ENCODE results near the gene GPD1. TPM values are rescaled to one million over a fixed set of nuclear protein-coding genes. Genes with fewer than 3 reads are reported as not detected.

Gene GPD1
- total RNA-seq, 1 experiment from 2014 or later, result 0.58 TPM

- BruUV-seq (replicated peaks), result no TSS peak
- no peaks in the 10 kb centered on the region for H3K27me3 ChIP-seq (replicated peaks; ENCODE audit: insufficient read depth, low read depth, low read length, poor library complexity)
- intact Hi-C loops (cut with micrococcal nuclease; ENCODE audit: unreplicated experiment), result no loop called here
- POLR2A ChIA-PET (ENCODE audit: low non-redundant PET), result no interaction called here
- H3K27ac ChIP-seq (ENCODE audit: low read depth, low read length, poor library complexity, severe bottlenecking), result no peak overlapping the region
- no peak for TF ChIP-seq CTCF (conservative IDR thresholded peaks at IDR 0.05; ENCODE audit: low read depth, low read length)
- TF ChIP-seq EZH2 (IDR thresholded peaks at IDR 0.05; ENCODE audit: borderline replicate concordance, low read depth, low read length, poor library complexity, severe bottlenecking), result no peak
- H3K36me3 ChIP-seq (ENCODE audit: insufficient read depth, low read length, poor library complexity, severe bottlenecking), result peaks cover 3% of the 10 kb centered on the region
- H3K4me1 ChIP-seq (ENCODE audit: insufficient read depth, low read length, poor library complexity, severe bottlenecking), result no peaks in the 10 kb centered on the region
- CTCF ChIA-PET, result no interaction called here
- no peak for DNase-seq (ENCODE audit: low spot score)
- no peak overlapping the region for H3K4me3 ChIP-seq (ENCODE audit: low read depth, low read length, poor library complexity, severe bottlenecking)
- no peaks in the 10 kb centered on the region for H3K9me3 ChIP-seq (ENCODE audit: low read depth, low read length, poor library complexity, severe bottlenecking)
Observed at GRCh38 chr12:50120521-50120920, 16.7 kb downstream of the GPD1 start.

- no peaks in the 10 kb centered on the region for H3K27me3 ChIP-seq (replicated peaks; ENCODE audit: insufficient read depth, low read depth, low read length, poor library complexity)
- H3K36me3 ChIP-seq (ENCODE audit: insufficient read depth, low read length, poor library complexity, severe bottlenecking), result peaks cover 3% of the 10 kb centered on the region
- TF ChIP-seq EZH2 (IDR thresholded peaks at IDR 0.05; ENCODE audit: borderline replicate concordance, low read depth, low read length, poor library complexity, severe bottlenecking) (no peak), CTCF (conservative IDR thresholded peaks at IDR 0.05; ENCODE audit: low read depth, low read length) (no peak)
- no peak overlapping the region for H3K4me3 ChIP-seq (ENCODE audit: low read depth, low read length, poor library complexity, severe bottlenecking)
- H3K27ac ChIP-seq (ENCODE audit: low read depth, low read length, poor library complexity, severe bottlenecking), result no peak overlapping the region
- no peaks in the 10 kb centered on the region for H3K4me1 ChIP-seq (ENCODE audit: insufficient read depth, low read length, poor library complexity, severe bottlenecking)
- no TSS peak for BruUV-seq (replicated peaks)
- ChIA-PET POLR2A (ENCODE audit: low non-redundant PET) (no interaction called here), CTCF (no interaction called here)
- no peak for DNase-seq (ENCODE audit: low spot score)
- H3K9me3 ChIP-seq (ENCODE audit: low read depth, low read length, poor library complexity, severe bottlenecking), result no peaks in the 10 kb centered on the region
- intact Hi-C loops (cut with micrococcal nuclease; ENCODE audit: unreplicated experiment), result no loop called here
Observed at GRCh38 chr12:50120953-50121352, 17.1 kb downstream of the GPD1 start.

GRCh38 chr12:50121641-50122040, 17.8 kb downstream of the GPD1 start:
- Histone ChIP-seq H3K4me3 (ENCODE audit: low read depth, low read length, poor library complexity, severe bottlenecking) (no peak overlapping the region), H3K27ac (ENCODE audit: low read depth, low read length, poor library complexity, severe bottlenecking) (no peak overlapping the region), H3K27me3 (replicated peaks; ENCODE audit: insufficient read depth, low read depth, low read length, poor library complexity) (no peaks in the 10 kb centered on the region), H3K36me3 (ENCODE audit: insufficient read depth, low read length, poor library complexity, severe bottlenecking) (peaks cover 3% of the 10 kb centered on the region), H3K4me1 (ENCODE audit: insufficient read depth, low read length, poor library complexity, severe bottlenecking) (no peaks in the 10 kb centered on the region), H3K9me3 (ENCODE audit: low read depth, low read length, poor library complexity, severe bottlenecking) (no peaks in the 10 kb centered on the region)
- TF ChIP-seq CTCF (conservative IDR thresholded peaks at IDR 0.05; ENCODE audit: low read depth, low read length) (no peak), EZH2 (IDR thresholded peaks at IDR 0.05; ENCODE audit: borderline replicate concordance, low read depth, low read length, poor library complexity, severe bottlenecking) (no peak)
- no peak for DNase-seq (ENCODE audit: low spot score)
- ChIA-PET CTCF (no interaction called here), POLR2A (ENCODE audit: low non-redundant PET) (no interaction called here)
- BruUV-seq (replicated peaks), result no TSS peak
- intact Hi-C loops (cut with micrococcal nuclease; ENCODE audit: unreplicated experiment), result no loop called here

Measured in A673 (cell line).